Liver (tissue), 9 donors: Measurements from ENCODE around the gene ANO8. TPM values are rescaled to one million over a fixed set of nuclear protein-coding genes. Genes with fewer than 3 reads are reported as not detected.
A peak's percentile ranks its signal among the peaks of the same experiment; 100 is the strongest.

Experiments used
- DNase-seq: peaks from one replicate; pipeline ENCODE4 v3.0.0-alpha.2; 2017; ENCODE audit warnings: low spot score
- H3K27ac ChIP-seq, 2 donors: one replicate each; pipeline ENCODE4 v1.7.0; 2013; ENCODE audit warnings: inconsistent platforms in 2 of 2, low read length in 2 of 2, control low read depth in 1 of 2, low read depth in 1 of 2, mild to moderate bottlenecking in 1 of 2
- H3K27me3 ChIP-seq, 4 donors: one replicate each; pipeline versions ENCODE4 v1.6.1 to v1.7.0; 2013; ENCODE audit warnings: low read length in 3 of 4, inconsistent platforms in 1 of 4, mild to moderate bottlenecking in 1 of 4, moderate library complexity in 1 of 4; ENCODE audit not compliant: control insufficient read depth in 4 of 4, insufficient read depth in 4 of 4
- H3K36me3 ChIP-seq, 4 donors: one replicate each; pipeline versions ENCODE4 v1.6.1 to v1.7.0; 2013; ENCODE audit warnings: low read length in 3 of 4, mild to moderate bottlenecking in 3 of 4, low read depth in 1 of 4, moderate library complexity in 1 of 4; ENCODE audit not compliant: control insufficient read depth in 4 of 4, insufficient read depth in 3 of 4
- H3K4me1 ChIP-seq, 4 donors: one replicate each; pipeline versions ENCODE4 v1.6.1 to v1.7.0; 2013; ENCODE audit warnings: low read length in 3 of 4, mild to moderate bottlenecking in 3 of 4, moderate library complexity in 1 of 4; ENCODE audit not compliant: control insufficient read depth in 4 of 4, insufficient read depth in 4 of 4
- H3K4me3 ChIP-seq, 3 donors: one replicate each; pipeline versions ENCODE4 v1.6.1 to v1.7.0; 2013; ENCODE audit warnings: low read length in 3 of 3, control low read depth in 1 of 3, low read depth in 1 of 3, mild to moderate bottlenecking in 1 of 3
- H3K9ac ChIP-seq, 2 donors: one replicate each; pipeline ENCODE4 v1.7.0; 2013; ENCODE audit warnings: low read length in 2 of 2, mild to moderate bottlenecking in 2 of 2, moderate library complexity in 2 of 2, control low read depth in 1 of 2, low read depth in 1 of 2
- H3K9me3 ChIP-seq, 4 donors: one replicate each; pipeline versions ENCODE4 v1.6.1 to v1.7.0; 2013; ENCODE audit warnings: low read length in 3 of 4; ENCODE audit not compliant: control insufficient read depth in 4 of 4
- EGR1 ChIP-seq, 2 donors: IDR thresholded peaks; 2 replicates each; pipeline ENCODE4 v1.6.1; 2016 to 2018; ENCODE audit warnings: antibody characterized with exemption in 2 of 2, low read depth in 2 of 2
- FOXA1 ChIP-seq: IDR thresholded peaks from 2 replicates; pipeline ENCODE4 v1.6.1; 2016; ENCODE audit warnings: antibody characterized with exemption
- FOXA2 ChIP-seq: IDR thresholded peaks from 2 replicates; pipeline ENCODE4 v1.6.1; 2016; ENCODE audit warnings: antibody characterized with exemption
- GABPA ChIP-seq, 2 donors: IDR thresholded peaks in 1 of 2; conservative IDR thresholded peaks in 1 of 2; 2 replicates each; pipeline ENCODE4 v1.6.1; 2016; ENCODE audit warnings: antibody characterized with exemption in 2 of 2, mild to moderate bottlenecking in 1 of 2, moderate library complexity in 1 of 2
- HNF4A ChIP-seq, 2 donors: conservative IDR thresholded peaks; 2 replicates each; pipeline ENCODE4 v1.6.1; 2016; ENCODE audit warnings: antibody characterized with exemption in 2 of 2, mild to moderate bottlenecking in 2 of 2
- HNF4G ChIP-seq: IDR thresholded peaks from 2 replicates; pipeline ENCODE4 v1.6.1; 2016; ENCODE audit warnings: antibody characterized with exemption
- JUND ChIP-seq, 2 donors: IDR thresholded peaks; 2 replicates each; pipeline ENCODE4 v1.6.1; 2016; ENCODE audit warnings: antibody characterized with exemption in 2 of 2
- NR2F2 ChIP-seq: IDR thresholded peaks from 2 replicates; pipeline ENCODE4 v1.6.1; 2016; ENCODE audit warnings: antibody characterized with exemption
- RAD21 ChIP-seq, 2 donors: IDR thresholded peaks; 2 replicates each; pipeline ENCODE4 v1.6.1; 2016; ENCODE audit warnings: antibody characterized with exemption in 2 of 2, mild to moderate bottlenecking in 2 of 2
- RXRA ChIP-seq, 2 donors: IDR thresholded peaks; 2 replicates each; pipeline ENCODE4 v1.6.1; 2017 to 2018; ENCODE audit warnings: antibody characterized with exemption in 2 of 2, mild to moderate bottlenecking in 1 of 2
- SP1 ChIP-seq: IDR thresholded peaks from 2 replicates; pipeline ENCODE4 v1.6.1; 2018; ENCODE audit warnings: antibody characterized with exemption, mild to moderate bottlenecking
- TAF1 ChIP-seq: conservative IDR thresholded peaks from 2 replicates; pipeline ENCODE4 v1.6.1; 2016; ENCODE audit warnings: antibody characterized with exemption, mild to moderate bottlenecking
- YY1 ChIP-seq: IDR thresholded peaks from 2 replicates; pipeline ENCODE4 v1.6.1; 2016; ENCODE audit warnings: antibody characterized with exemption, mild to moderate bottlenecking
- WGBS: extraction: QIAGEN DNeasy Blood & Tissue Kit; methylation state at CpG from one replicate; pipeline ENCODE4 v1.1.7; 2013; 5-methylcytosine and 5-hydroxymethylcytosine counted together
- polyA plus RNA-seq, 2 donors: library from polyadenylated mRNA; stranded (reverse) in 1 of 2; unstranded in 1 of 2; fragments of 200-250 nt in 1 of 2; fragments of >200 nt in 1 of 2; fragmentation: Nextera tagmentation in 1 of 2; extraction: Ambion mirVana in 1 of 2; gene quantifications; one replicate each; pipeline versions ENCODE4 v1.2.1 to v1.2.3, GENCODE V29; 2013 to 2015
- total RNA-seq, 2 donors: library from RNA; depleted of rRNA; stranded (reverse); fragments of >200 nt; gene quantifications; one replicate each; pipeline ENCODE4 v1.2.3, GENCODE V29; 2014
- TF ChIP-seq, protein P1 (sequence below): IDR thresholded peaks from 2 replicates; pipeline ENCODE4 v1.6.1; 2016; ENCODE audit warnings: antibody characterized with exemption
- TF ChIP-seq, protein P2 (sequence below): IDR thresholded peaks from 2 replicates; pipeline ENCODE4 v1.6.1; 2016; ENCODE audit warnings: antibody characterized with exemption
- TF ChIP-seq, protein P3 (sequence below): fragments of 150-350 bp; IDR thresholded peaks from 2 replicates; pipeline ENCODE4 v1.5.1; 2017; ENCODE audit warnings: improper control_type of control experiment, low read depth, low read length; ENCODE audit not compliant: missing input control
- TF ChIP-seq, protein P4 (sequence below): IDR thresholded peaks from 2 replicates; pipeline ENCODE4 v1.6.1; 2016; ENCODE audit warnings: antibody characterized with exemption, mild to moderate bottlenecking
- TF ChIP-seq, protein P5 (sequence below): IDR thresholded peaks from 2 replicates; pipeline ENCODE4 v1.6.1; 2016; ENCODE audit warnings: antibody characterized with exemption
- donor health status: healthy.
- donor health status: healthy.
- donor health status: healthy.
- donor health status: healthy.
- donor health status: healthy.

Gene ANO8
- total and polyA plus RNA-seq, 4 donors, result 0.75 to 5.8 (median 2.1) TPM

DNA sequence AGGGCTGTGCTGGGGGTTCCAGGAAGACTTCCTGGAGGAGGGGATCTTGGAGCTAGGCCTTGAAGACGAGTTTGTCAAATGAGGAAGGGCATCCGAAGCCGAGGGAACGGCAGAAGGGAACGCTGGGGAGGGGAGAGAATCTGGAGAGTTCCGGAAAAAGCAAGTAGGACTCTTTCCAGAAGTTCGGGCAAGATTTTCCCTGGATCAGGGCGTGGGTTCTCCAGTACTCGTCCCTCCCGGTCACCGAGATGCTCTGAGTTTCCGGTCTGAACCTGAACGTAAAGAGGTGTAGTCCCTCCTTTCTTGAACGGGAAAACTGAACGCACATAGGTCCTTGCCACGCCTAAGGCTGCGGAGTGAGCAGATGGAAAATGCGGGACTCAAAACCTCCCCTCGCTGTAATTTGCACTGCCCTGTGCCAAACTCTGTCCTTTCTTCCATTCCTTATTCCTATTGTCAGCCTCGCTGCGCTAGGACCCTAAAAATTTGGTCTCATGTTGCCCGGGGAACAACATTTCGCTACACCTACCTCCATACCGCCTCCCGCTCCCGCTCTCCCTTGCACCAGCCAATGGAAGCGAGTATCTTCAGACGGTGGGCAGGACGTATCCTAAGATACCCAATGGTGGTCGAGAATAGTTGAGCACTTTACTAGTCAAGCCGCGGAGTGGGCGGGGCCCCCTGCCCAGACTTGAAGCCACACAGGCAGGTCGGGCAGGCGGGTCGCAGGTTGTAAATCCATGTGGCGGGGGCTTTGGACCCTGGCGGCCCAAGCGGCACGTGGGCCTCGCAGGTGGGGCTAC is 2.4 kb upstream of the ANO8 start, which contains the start of gene GTPBP3:
Gene GTPBP3, plus strand, starts transcription at position 682 of the 803 bp plus-strand sequence. Its CDS starts 59 bp downstream, at position 741.
- TF ChIP-seq, protein P1, sequence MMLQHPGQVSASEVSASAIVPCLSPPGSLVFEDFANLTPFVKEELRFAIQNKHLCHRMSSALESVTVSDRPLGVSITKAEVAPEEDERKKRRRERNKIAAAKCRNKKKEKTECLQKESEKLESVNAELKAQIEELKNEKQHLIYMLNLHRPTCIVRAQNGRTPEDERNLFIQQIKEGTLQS, result no peak
- TF ChIP-seq EGR1 (IDR thresholded peaks at IDR 0.05; ENCODE audit: low read depth in 2 of 2) (peak in 1 of 2 donors; percentile 18), HNF4G (no peak), RAD21 (IDR thresholded peaks at IDR 0.05) (peak in 1 of 2 donors; percentile 24), YY1 (peak; percentile 94), HNF4A (conservative IDR thresholded peaks at IDR 0.05) (peak; percentile 23 to 45), FOXA1 (peak; percentile 48), TAF1 (no peak), RXRA (IDR thresholded peaks at IDR 0.05) (peak; percentile 38 to 54), SP1 (peak; percentile 85), GABPA (IDR thresholded peaks at IDR 0.05 in 1 of 2, conservative IDR thresholded peaks at IDR 0.05 in 1 of 2) (peak; percentile 77 to 89), FOXA2 (no peak), NR2F2 (peak; percentile 34), JUND (IDR thresholded peaks at IDR 0.05) (peak; percentile 42 to 75)
- TF ChIP-seq, protein P2, sequence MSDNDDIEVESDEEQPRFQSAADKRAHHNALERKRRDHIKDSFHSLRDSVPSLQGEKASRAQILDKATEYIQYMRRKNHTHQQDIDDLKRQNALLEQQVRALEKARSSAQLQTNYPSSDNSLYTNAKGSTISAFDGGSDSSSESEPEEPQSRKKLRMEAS, result no peak
- TF ChIP-seq, protein P3, sequence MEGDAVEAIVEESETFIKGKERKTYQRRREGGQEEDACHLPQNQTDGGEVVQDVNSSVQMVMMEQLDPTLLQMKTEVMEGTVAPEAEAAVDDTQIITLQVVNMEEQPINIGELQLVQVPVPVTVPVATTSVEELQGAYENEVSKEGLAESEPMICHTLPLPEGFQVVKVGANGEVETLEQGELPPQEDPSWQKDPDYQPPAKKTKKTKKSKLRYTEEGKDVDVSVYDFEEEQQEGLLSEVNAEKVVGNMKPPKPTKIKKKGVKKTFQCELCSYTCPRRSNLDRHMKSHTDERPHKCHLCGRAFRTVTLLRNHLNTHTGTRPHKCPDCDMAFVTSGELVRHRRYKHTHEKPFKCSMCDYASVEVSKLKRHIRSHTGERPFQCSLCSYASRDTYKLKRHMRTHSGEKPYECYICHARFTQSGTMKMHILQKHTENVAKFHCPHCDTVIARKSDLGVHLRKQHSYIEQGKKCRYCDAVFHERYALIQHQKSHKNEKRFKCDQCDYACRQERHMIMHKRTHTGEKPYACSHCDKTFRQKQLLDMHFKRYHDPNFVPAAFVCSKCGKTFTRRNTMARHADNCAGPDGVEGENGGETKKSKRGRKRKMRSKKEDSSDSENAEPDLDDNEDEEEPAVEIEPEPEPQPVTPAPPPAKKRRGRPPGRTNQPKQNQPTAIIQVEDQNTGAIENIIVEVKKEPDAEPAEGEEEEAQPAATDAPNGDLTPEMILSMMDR, result no peak
- TF ChIP-seq, protein P4, sequence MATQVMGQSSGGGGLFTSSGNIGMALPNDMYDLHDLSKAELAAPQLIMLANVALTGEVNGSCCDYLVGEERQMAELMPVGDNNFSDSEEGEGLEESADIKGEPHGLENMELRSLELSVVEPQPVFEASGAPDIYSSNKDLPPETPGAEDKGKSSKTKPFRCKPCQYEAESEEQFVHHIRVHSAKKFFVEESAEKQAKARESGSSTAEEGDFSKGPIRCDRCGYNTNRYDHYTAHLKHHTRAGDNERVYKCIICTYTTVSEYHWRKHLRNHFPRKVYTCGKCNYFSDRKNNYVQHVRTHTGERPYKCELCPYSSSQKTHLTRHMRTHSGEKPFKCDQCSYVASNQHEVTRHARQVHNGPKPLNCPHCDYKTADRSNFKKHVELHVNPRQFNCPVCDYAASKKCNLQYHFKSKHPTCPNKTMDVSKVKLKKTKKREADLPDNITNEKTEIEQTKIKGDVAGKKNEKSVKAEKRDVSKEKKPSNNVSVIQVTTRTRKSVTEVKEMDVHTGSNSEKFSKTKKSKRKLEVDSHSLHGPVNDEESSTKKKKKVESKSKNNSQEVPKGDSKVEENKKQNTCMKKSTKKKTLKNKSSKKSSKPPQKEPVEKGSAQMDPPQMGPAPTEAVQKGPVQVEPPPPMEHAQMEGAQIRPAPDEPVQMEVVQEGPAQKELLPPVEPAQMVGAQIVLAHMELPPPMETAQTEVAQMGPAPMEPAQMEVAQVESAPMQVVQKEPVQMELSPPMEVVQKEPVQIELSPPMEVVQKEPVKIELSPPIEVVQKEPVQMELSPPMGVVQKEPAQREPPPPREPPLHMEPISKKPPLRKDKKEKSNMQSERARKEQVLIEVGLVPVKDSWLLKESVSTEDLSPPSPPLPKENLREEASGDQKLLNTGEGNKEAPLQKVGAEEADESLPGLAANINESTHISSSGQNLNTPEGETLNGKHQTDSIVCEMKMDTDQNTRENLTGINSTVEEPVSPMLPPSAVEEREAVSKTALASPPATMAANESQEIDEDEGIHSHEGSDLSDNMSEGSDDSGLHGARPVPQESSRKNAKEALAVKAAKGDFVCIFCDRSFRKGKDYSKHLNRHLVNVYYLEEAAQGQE, result peak; percentile 47
- TF ChIP-seq, protein P5, sequence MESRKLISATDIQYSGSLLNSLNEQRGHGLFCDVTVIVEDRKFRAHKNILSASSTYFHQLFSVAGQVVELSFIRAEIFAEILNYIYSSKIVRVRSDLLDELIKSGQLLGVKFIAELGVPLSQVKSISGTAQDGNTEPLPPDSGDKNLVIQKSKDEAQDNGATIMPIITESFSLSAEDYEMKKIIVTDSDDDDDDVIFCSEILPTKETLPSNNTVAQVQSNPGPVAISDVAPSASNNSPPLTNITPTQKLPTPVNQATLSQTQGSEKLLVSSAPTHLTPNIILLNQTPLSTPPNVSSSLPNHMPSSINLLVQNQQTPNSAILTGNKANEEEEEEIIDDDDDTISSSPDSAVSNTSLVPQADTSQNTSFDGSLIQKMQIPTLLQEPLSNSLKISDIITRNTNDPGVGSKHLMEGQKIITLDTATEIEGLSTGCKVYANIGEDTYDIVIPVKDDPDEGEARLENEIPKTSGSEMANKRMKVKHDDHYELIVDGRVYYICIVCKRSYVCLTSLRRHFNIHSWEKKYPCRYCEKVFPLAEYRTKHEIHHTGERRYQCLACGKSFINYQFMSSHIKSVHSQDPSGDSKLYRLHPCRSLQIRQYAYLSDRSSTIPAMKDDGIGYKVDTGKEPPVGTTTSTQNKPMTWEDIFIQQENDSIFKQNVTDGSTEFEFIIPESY, result no peak
- peak within 1 kb of the TSS; percentile 84 to 91 for H3K27ac ChIP-seq
- H3K4me1 ChIP-seq, result peaks cover 12 to 42% (median 29%) of the 10 kb centered on the region in 4 donors
- peak within 1 kb of the TSS; percentile 59 to 98 (median 94) for H3K4me3 ChIP-seq
- no peaks in the 10 kb centered on the region for H3K27me3 ChIP-seq
- peak; percentile 93 for DNase-seq
- H3K9me3 ChIP-seq, result no peaks in the 10 kb centered on the region
- WGBS, result under 1% methylated on average over 41 of the region's 41 CpGs
- peak within 1 kb of the TSS; percentile 75 to 83 for H3K9ac ChIP-seq
- no peaks in the 10 kb centered on the region for H3K36me3 ChIP-seq
